HS-27A (cell line): ENCODE measurements around the gene PTPN3.
A peak's percentile ranks its signal among the peaks of the same experiment; 100 is the strongest.
"Not testable (repeated sequence)": the region's sequence is repeated elsewhere in the genome, so short reads cannot be mapped to it uniquely, and the experiment has no call there.

ENCODE experiments used
- DNase-seq: peaks from one replicate; pipeline ENCODE4 v3.0.0-alpha.2; 2012; ENCODE audit warnings: low read depth, missing footprints

Gene PTPN3

GRCh38 chr9:109387206-109387605 lies 110.9 kb downstream of the PTPN3 start:
- no peak for DNase-seq

DNA sequence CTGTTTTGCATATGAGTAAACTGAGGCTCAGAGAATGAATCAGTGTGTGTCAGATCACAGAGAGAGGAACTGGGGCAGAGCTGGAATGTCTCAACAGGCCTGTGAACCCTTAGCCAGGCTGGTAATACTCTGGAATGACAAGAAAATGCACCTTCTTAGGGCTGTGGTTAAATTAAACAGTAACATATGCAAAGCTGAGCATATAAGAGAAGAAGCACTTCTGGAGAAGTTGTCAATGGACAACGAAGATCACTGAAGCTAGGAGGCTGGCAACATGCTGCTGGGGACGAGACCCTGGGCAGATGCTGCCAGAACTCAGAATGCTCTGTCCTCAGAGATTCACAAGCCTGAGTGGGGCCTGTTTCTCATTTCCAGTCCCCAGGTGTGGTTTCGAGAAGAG lies 112.6 kb downstream of the PTPN3 start:
- DNase-seq, result no peak

- no peak for DNase-seq
Measured at GRCh38 chr9:109383947-109384346, 114.2 kb downstream of the PTPN3 start.

DNA sequence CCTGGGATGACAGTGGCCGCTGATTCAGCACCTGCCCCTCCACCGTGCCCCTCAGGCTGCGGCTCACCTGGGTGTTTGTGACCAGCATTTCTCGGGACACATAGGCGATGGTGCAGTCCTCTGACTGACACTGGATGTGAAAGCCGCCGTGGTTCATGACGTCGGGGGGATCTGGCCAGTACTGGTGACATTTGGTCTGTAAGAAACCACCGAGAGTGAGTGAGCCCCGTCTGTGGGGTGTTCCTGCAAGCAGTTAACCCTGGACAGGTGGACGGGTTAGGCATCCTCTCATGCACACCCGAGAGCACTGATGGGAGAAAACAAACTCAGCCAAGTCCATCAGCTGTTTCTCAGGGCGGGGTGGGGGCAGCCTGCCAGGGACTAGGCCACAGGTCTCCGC lies 114.8 kb downstream of the PTPN3 start:
- no peak for DNase-seq

GRCh38 chr9:109382585-109382984 lies 115.5 kb downstream of the PTPN3 start:
- DNase-seq, result no peak

DNA sequence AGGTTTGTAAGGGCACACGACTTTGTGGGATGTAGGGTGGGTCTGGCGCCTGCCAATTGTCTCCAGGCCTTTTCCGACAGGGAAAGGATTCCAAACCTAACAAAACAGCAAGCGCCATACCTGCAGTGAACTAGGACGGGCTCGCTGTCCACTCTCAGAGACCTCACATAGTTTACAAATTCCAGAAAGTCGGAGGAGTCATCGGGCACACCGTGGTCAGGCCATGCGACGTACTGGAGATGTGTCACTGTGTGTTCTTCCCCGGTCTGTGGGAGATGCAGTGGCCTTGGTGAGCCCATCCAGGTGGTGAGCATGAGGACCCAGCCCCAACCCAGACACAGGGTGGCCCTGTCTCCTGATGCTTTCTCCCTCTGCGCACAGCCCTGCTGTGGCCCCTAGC lies 115.9 kb downstream of the PTPN3 start:
- no peak for DNase-seq

DNA sequence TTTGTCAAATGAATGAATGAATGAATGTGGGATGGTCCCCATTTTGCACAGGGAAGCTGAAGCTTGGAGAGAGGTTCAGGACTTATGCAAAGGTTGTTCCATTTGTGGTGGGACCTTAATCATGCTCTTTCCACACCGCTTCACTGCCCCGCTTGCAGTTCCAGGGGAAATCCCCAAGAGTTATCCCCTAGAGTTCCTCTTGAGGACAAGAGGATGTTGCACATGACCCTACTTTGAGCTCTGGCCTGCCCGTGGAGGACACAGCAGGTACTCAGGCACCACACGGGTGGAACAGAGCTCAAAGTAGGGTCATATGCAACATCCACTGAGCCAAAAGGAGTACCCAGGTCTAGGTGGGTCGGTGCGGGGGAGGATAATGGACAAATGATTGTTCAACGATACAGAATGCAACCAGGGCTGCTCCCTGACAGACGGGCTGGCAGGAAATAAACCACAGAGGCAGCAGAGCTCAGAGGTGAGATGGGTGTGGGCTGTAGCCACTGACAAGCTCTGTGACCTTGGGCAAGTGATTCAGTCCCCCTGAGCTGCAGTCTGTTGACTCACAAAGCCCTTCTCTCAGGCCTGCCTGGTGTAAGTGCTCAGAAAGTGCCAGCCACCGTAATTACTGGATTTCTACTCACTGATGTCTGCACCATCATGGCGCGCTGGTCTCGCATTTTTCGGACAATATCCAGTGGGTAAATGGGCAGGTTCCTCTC lies 116.9 kb downstream of the PTPN3 start:
- no peak for DNase-seq

DNA sequence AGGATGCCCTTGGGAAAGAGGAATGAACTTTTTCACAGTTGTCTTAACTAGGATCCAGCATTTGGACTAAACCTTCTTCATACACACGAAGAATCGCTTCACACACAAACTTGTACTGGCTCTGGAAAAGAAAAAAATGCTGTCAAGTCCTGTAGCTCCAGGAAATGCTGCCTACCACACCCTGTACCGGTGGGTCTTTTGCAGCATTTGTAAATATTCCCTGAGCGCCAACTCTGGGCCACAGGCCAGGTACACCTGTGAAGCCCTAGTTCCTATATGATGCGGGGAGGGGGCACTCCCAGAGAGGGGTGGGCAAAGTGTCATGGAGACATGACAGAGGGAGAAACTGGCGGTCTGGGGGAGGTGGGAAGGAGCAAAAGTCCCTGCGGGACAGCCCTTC lies 118.6 kb downstream of the PTPN3 start:
- DNase-seq, result no peak

GRCh38 chr9:109378316-109378715 lies 119.8 kb downstream of the PTPN3 start:
- DNase-seq, result no peak

- DNase-seq, result no peak
Measured at GRCh38 chr9:109372246-109372645, 125.9 kb downstream of the PTPN3 start.

GRCh38 chr9:109371374-109371773 lies 126.7 kb downstream of the PTPN3 start:
- no peak for DNase-seq

DNA sequence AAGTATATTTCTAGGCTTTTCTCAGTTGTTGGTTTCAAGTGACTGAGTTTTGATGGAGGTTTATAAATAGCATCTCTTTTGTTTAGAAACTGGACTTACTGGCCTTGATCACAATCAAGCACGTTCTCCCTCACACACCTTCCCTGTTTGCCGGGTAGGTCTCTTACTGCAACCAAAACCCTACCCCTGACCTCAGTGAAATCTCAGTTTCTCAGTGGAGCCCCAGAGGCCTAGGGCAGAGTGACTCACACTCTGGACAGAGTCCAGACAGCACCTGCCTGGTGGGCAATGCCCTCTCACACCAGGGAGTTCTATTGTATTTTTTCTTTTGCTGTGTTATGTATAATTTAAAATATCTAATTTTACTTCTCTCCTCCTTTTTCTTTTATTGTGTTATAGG lies 128.8 kb downstream of the PTPN3 start:
- no peak for DNase-seq

DNA sequence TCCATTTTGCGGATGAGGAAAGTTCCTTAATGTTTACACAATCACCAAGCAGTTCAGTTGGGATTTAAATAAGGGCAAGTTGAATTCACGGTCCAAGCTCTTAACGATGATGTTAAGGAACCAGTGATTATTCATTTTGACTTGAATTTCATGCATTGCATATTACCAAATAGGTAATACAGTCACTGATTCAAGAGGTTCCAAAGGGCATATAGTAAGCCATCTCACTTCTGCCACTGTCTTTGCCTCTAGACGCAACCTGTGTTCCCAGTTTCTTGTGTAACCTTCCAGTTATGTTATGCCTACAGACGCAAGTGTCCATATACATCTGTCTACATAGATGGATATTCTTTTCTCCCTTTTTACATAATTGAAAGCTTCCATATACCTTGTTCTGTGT lies 137.3 kb downstream of the PTPN3 start:
- DNase-seq, result no peak

DNA sequence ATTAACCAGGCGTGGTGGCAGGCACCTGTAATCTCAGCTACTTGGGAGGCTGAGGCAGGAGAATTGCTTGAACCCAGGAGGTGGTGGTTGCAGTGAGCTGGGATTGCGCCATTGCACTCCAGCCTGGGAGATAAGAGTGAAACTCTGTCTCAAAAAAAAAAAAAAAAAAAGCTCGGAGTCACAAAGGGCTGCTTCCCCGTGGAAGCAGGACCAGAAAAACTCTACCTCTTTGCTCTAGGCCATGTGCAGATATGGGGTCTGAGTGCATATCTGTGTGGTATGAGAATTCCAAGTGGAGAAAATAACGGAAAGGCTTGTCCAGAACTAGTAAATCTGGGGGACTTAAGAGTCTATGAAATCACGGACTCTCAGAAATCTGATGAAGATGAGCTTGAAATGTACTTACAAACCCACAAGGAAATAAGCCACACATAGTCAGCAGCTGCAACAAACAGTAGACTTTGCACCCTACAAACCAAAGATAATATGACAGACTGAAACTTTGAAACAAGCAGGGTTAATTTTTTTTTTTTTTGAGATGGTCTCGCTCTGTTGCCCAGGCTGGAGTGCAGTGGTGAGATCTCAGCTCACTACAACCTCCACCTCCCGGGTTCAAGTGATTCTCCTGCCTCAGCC lies 139.0 kb downstream of the PTPN3 start:
- not testable (repeated sequence) for DNase-seq

DNA sequence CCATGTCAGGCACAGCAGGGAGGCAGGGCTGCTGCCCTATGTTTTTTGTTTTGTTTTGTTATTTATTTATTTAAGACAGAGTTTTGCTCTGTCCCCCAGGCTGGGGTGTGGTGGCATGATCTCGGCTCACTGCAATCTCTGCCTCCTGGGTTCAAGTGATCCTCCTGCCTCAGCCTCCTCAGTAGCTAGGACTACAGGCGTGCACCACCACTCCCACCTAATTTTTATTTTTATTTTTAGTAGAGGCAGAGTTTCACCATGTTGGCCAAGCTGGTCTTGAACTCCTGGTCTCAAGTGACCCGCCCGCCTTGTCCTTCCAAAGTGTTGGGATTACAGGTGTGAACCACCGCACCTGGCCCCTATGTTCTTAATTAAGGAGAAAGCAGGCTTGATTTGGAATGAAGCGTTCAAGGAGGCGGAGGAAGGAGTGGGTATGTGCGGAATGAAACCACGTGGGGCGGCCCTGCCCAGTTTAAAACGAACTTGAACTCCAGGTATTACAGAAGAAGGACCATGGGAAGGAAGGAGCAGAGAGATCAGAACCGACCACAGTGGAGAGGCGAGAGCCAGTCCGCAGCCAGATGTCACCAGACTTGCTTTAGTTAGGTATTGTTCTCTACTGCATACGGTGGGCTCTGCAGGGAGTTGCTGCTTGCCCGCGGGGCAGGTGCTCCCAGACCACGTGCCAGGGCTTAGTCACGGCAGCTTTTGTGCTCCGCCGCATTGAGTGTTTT lies 142.4 kb downstream of the PTPN3 start:
- DNase-seq, result no peak

- no peak for DNase-seq
Measured at GRCh38 chr9:109354190-109354589, 143.9 kb downstream of the PTPN3 start.

- no peak for DNase-seq
Measured at GRCh38 chr9:109351032-109351431, 147.1 kb downstream of the PTPN3 start.

DNA sequence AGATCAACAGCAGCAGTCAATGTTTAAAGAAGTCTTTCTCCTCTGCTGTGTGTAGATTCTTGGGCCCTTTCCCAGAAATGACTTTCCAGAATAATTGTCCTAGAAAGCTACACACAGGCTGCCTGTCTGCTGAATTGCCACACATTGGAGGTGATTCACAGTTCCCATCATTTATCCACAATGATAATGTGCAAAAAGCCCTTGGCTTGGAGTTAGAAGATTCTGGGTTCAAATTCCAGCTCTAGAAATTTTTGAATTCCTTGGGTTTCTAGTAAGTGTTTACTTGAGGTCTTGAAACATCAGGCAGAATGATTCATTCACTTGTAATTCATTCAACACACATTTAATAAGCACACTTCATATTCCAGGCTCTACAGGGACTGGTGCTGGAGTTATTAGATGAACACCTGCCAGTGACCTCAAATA lies 148.7 kb downstream of the PTPN3 start:
- peak; percentile 47 for DNase-seq

- DNase-seq, result no peak
Measured at GRCh38 chr9:109346904-109347303, 151.2 kb downstream of the PTPN3 start.

GRCh38 chr9:109344866-109345265 lies 153.2 kb downstream of the PTPN3 start:
- no peak for DNase-seq

- no peak for DNase-seq
Measured at GRCh38 chr9:109342878-109343277, 155.2 kb downstream of the PTPN3 start.

- DNase-seq, result no peak
Measured at GRCh38 chr9:109341561-109341960, 156.5 kb downstream of the PTPN3 start.

DNA sequence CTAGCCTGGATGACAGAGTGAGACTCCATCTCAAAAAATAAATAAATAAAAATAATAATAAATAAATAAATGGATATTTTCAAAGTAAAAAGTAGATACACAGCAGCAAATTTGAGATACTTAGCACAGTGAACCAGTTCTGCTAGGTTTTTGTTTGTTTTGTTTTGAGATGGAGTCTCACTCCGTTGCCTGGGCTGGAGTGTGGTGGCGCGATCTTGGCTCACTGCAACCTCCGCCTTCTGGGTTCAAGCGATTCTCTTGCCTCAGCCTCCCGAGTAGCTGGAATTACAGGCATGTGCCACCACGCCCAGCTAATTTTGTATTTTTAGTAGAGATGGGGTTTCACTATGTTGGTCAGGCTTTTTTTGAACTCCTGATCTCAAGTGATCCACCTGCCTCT lies 157.1 kb downstream of the PTPN3 start:
- DNase-seq, result not testable (repeated sequence)
